HCT116 (cell line): ENCODE results near the gene MOB3B. TPM values are rescaled to one million over a fixed set of nuclear protein-coding genes. Genes with fewer than 3 reads are reported as not detected.

Source experiments
- ATAC-seq: fragments of 200-7000 bp; cut with Tn5 transposase; 2 replicates; pipeline ENCODE4 v1.9.1; 2020; ENCODE audit warnings: mild to moderate bottlenecking, moderate library complexity
- BruUV-seq: library from RNA; stranded (reverse); fragments of 400-500 nt; replicated peaks from 2 replicates; lab custom pipeline; 2021; lab: Mats Ljungman, UMichigan
- CTCF ChIA-PET: fragments of 300-600 bp; sonication (Branson Sonifier 250); formaldehyde crosslinking; loops from one replicate; lab custom pipeline; 2021; ENCODE audit warnings: antibody characterized with exemption; lab: Charles Lee
- POLR2A ChIA-PET: fragments of 300-600, 350-600 bp; sonication (Branson Sonifier 250); formaldehyde crosslinking; loops from one replicate; lab custom pipeline; 2021; ENCODE audit warnings: antibody characterized with exemption; lab: Charles Lee
- RAD21 ChIA-PET, 2 experiments: fragments of 300-600 bp; sonication (Branson Sonifier 250); formaldehyde crosslinking; loops; one replicate each; lab custom pipeline; 2023; ENCODE audit warnings: low total read pairs in 2 of 2; ENCODE audit not compliant: uncharacterized antibody in 2 of 2, unreplicated experiment in 2 of 2, low non-redundant PET in 1 of 2; lab: Charles Lee
- DNase-seq: peaks from one replicate; pipeline ENCODE4 v3.0.0-alpha.2; 2010; ENCODE audit warnings: low read depth, low spot score
- H2AFZ ChIP-seq: fragments of 200-600 bp; shearing (Covaris generic), sonication (generic); 2 replicates; pipeline ENCODE4 v1.6.1; 2017; ENCODE audit warnings: low read depth, mixed run types, mixed read lengths, antibody characterized with exemption, low read length; ENCODE audit not compliant: poor library complexity, severe bottlenecking
- H3K27ac ChIP-seq: 2 replicates; pipeline ENCODE4 v1.5.1; 2012; ENCODE audit warnings: low read depth, low read length
- H3K27me3 ChIP-seq: fragments of 200-600 bp; sonication (generic); 2 replicates; pipeline ENCODE4 v1.6.1; 2016; ENCODE audit warnings: mixed run types, low read length, mixed read lengths; ENCODE audit not compliant: insufficient read depth
- H3K36me3 ChIP-seq, 2 experiments: fragments of 200-500 bp in 1 of 2; fragments of 200-600 bp in 1 of 2; sonication (Bioruptor generic) in 1 of 2; sonication (generic) in 1 of 2; 2 replicates each; pipeline versions ENCODE4 v1.5.1 to v1.6.1; 2014 to 2016; ENCODE audit warnings: low read length in 2 of 2, inconsistent platforms in 1 of 2, mixed read lengths in 1 of 2, mixed run types in 1 of 2; ENCODE audit not compliant: insufficient read depth in 2 of 2, control insufficient read depth in 1 of 2
- H3K4me1 ChIP-seq, 2 experiments: fragments of 200-600 bp in 1 of 2; sonication (generic) in 1 of 2; 2 replicates each; pipeline versions ENCODE4 v1.5.1 to v1.6.1; 2012 to 2017; ENCODE audit warnings: low read length in 2 of 2, inconsistent platforms in 1 of 2, mild to moderate bottlenecking in 1 of 2, mixed read lengths in 1 of 2, mixed run types in 1 of 2, moderate library complexity in 1 of 2; ENCODE audit not compliant: insufficient read depth in 2 of 2, control insufficient read depth in 1 of 2
- H3K4me2 ChIP-seq: fragments of 200-600 bp; sonication (generic); 2 replicates; pipeline ENCODE4 v1.6.1; 2017; ENCODE audit warnings: mixed run types, low read length, mixed read lengths
- H3K4me3 ChIP-seq, 2 experiments: fragments of 200-600 bp in 1 of 2; sonication (generic) in 1 of 2; replicated peaks in 1 of 2; 2 replicates each; pipeline ENCODE4 v1.5.1; 2011 to 2016; ENCODE audit warnings: low read length in 2 of 2, control low read depth in 1 of 2, low read depth in 1 of 2, mild to moderate bottlenecking in 1 of 2, mixed read lengths in 1 of 2, mixed run types in 1 of 2
- H3K79me2 ChIP-seq: fragments of 200-600 bp; sonication (generic); 2 replicates; pipeline ENCODE4 v1.6.1; 2017; ENCODE audit warnings: mild to moderate bottlenecking, mixed run types, low read length, moderate library complexity, mixed read lengths; ENCODE audit not compliant: insufficient read depth
- H3K9ac ChIP-seq: fragments of 200-600 bp; sonication (generic); 2 replicates; pipeline ENCODE4 v1.6.1; 2016; ENCODE audit warnings: low read length, mixed read lengths
- H3K9me2 ChIP-seq: fragments of 200-600 bp; sonication (generic), shearing (Covaris generic); 2 replicates; pipeline ENCODE4 v1.6.1; 2017; ENCODE audit warnings: mixed run types, mild to moderate bottlenecking, moderate library complexity; ENCODE audit not compliant: insufficient read depth
- H3K9me3 ChIP-seq, 2 experiments: fragments of 200-500 bp in 1 of 2; fragments of 200-600 bp in 1 of 2; sonication (Bioruptor generic) in 1 of 2; sonication (generic) in 1 of 2; 2 replicates each; pipeline ENCODE4 v1.6.1; 2014 to 2017; ENCODE audit warnings: low read length in 2 of 2, mixed read lengths in 2 of 2, inconsistent platforms in 1 of 2, low read depth in 1 of 2, mild to moderate bottlenecking in 1 of 2, mixed run types in 1 of 2, moderate library complexity in 1 of 2; ENCODE audit not compliant: control insufficient read depth in 1 of 2, insufficient read depth in 1 of 2
- H4K20me1 ChIP-seq: fragments of 200-600 bp; sonication (generic), shearing (Covaris generic); 2 replicates; pipeline ENCODE4 v1.6.1; 2017; ENCODE audit warnings: mixed run types, mild to moderate bottlenecking, moderate library complexity; ENCODE audit not compliant: insufficient read depth
- ATF3 ChIP-seq: IDR thresholded peaks from 2 replicates; pipeline ENCODE4 v1.6.1; 2012
- EGR1 ChIP-seq: IDR thresholded peaks from 2 replicates; pipeline ENCODE4 v1.6.1; 2012; ENCODE audit warnings: low read depth
- ELF1 ChIP-seq: IDR thresholded peaks from 2 replicates; pipeline ENCODE4 v1.6.1; 2012; ENCODE audit warnings: low read depth, borderline replicate concordance
- EZH2 ChIP-seq: fragments of 200-600 bp; sonication (generic); IDR thresholded peaks from 2 replicates; pipeline ENCODE4 v1.6.1; 2017; ENCODE audit warnings: antibody characterized with exemption, mixed run types
- EZH2phosphoT487 ChIP-seq: fragments of 200-600 bp; IDR thresholded peaks from 2 replicates; pipeline ENCODE4 v1.6.1; 2018; ENCODE audit warnings: antibody characterized with exemption, borderline replicate concordance
- FOSL1 ChIP-seq: IDR thresholded peaks from 2 replicates; pipeline ENCODE4 v1.6.1; 2012; ENCODE audit warnings: low read depth
- JUND ChIP-seq: IDR thresholded peaks from 2 replicates; pipeline ENCODE4 v1.6.1; 2012
- MAX ChIP-seq: IDR thresholded peaks from 2 replicates; pipeline ENCODE4 v1.6.1; 2012
- POLR2A ChIP-seq: IDR thresholded peaks from 2 replicates; pipeline ENCODE4 v1.7.0; 2011; ENCODE audit warnings: borderline replicate concordance; ENCODE audit not compliant: insufficient read depth, insufficient read length; ENCODE audit errors: extremely low read depth
- RAD21 ChIP-seq: IDR thresholded peaks from 2 replicates; pipeline ENCODE4 v1.6.1; 2012; ENCODE audit warnings: low read depth, mild to moderate bottlenecking
- SIN3A ChIP-seq: IDR thresholded peaks from 2 replicates; pipeline ENCODE4 v1.6.1; 2012; ENCODE audit warnings: low read depth
- SP1 ChIP-seq: IDR thresholded peaks from 2 replicates; pipeline ENCODE4 v1.6.1; 2012; ENCODE audit warnings: low read depth
- SRF ChIP-seq: IDR thresholded peaks from 2 replicates; pipeline ENCODE4 v1.6.1; 2012; ENCODE audit warnings: low read depth
- YY1 ChIP-seq: IDR thresholded peaks from 2 replicates; pipeline ENCODE4 v1.6.1; 2011; ENCODE audit warnings: low read length, low read depth, moderate library complexity, mild to moderate bottlenecking; ENCODE audit not compliant: insufficient replicate concordance; ENCODE audit errors: extremely low read depth
- ZBTB33 ChIP-seq: IDR thresholded peaks from 2 replicates; pipeline ENCODE4 v1.6.1; 2011; ENCODE audit warnings: mild to moderate bottlenecking, low read length, moderate library complexity; ENCODE audit not compliant: insufficient replicate concordance; ENCODE audit errors: extremely low read depth
- ZFX ChIP-seq: fragments of 450-650 bp; IDR thresholded peaks from 2 replicates; pipeline ENCODE4 v1.6.1; 2017
- ZNF274 ChIP-seq: fragments of 200-500 bp; sonication (Bioruptor generic); IDR thresholded peaks from 2 replicates; pipeline ENCODE4 v1.6.1; 2014; ENCODE audit warnings: mild to moderate bottlenecking, low read depth, low read length, inconsistent platforms
- intact Hi-C: fragments of 100-400 bp; cut with micrococcal nuclease; formaldehyde crosslinking; loops from 2 replicates; pipeline ENCODE4 v1.10.0; 2022
- total RNA-seq: library from RNA; stranded (reverse); gene quantifications from one replicate; pipeline ENCODE4 v1.2.1, GENCODE V29; 2021; ENCODE audit not compliant: unreplicated experiment

MOB3B gene
- total RNA-seq, 1 experiment from 2014 or later, result 1.2 TPM

- Histone ChIP-seq H3K4me3 (no peak overlapping the region), H3K9ac (no peak overlapping the region), H3K9me2 (no peaks in the 10 kb centered on the region), H3K27ac (no peak overlapping the region), H3K4me1 (no peaks in the 10 kb centered on the region), H4K20me1 (no peaks in the 10 kb centered on the region), H2AFZ (no peak overlapping the region), H3K79me2 (no peaks in the 10 kb centered on the region), H3K27me3 (peaks cover 15% of the 10 kb centered on the region), H3K9me3 (no peaks in the 10 kb centered on the region), H3K36me3 (no peaks in the 10 kb centered on the region), H3K4me2 (no peak overlapping the region)
- RAD21 ChIA-PET, result no interaction called here
- intact Hi-C loops, result no loop called here
- ATAC-seq (no peak), DNase-seq (no peak)
- POLR2A ChIA-PET, result no interaction called here
- CTCF ChIA-PET, result no interaction called here
- TF ChIP-seq ZBTB33 (no peak), ATF3 (no peak), ZNF274 (no peak), POLR2A (no peak), YY1 (no peak)
- no TSS peak for BruUV-seq
Measured at GRCh38 chr9:27282269-27282668, 247.3 kb downstream of the MOB3B start.

GRCh38 chr9:27280860-27281259, 248.8 kb downstream of the MOB3B start:
- no TSS peak for BruUV-seq
- TF ChIP-seq EGR1 (no peak), ZBTB33 (no peak), RAD21 (no peak), EZH2phosphoT487 (no peak), SIN3A (no peak), SP1 (no peak), JUND (no peak), ZFX (no peak), FOSL1 (no peak), YY1 (no peak), POLR2A (no peak), EZH2 (no peak), SRF (no peak), MAX (no peak), ELF1 (no peak)

More at GRCh38 chr9:27280860-27281259, 248.8 kb downstream of the MOB3B start:
- H3K9ac ChIP-seq, result no peak overlapping the region
- no peaks in the 10 kb centered on the region; a peak in 1 of 4 replicates for H3K4me1 ChIP-seq
- peaks cover 6% of the 10 kb centered on the region; the same call in 1 of the 2 replicates for H3K27me3 ChIP-seq
- intact Hi-C loops, result no loop called here
- ChIA-PET POLR2A (no interaction called here), RAD21 (no interaction called here), CTCF (no interaction called here)
- no peak overlapping the region for H2AFZ ChIP-seq
- H3K4me3 ChIP-seq, result no peak overlapping the region
- H3K9me3 ChIP-seq, result no peaks in the 10 kb centered on the region
- no peaks in the 10 kb centered on the region for H3K36me3 ChIP-seq
- H3K9me2 ChIP-seq, result no peaks in the 10 kb centered on the region
- DNase-seq, result no peak
- H3K79me2 ChIP-seq, result no peaks in the 10 kb centered on the region
- ATAC-seq, result no peak
- no peak overlapping the region for H3K4me2 ChIP-seq
- H3K27ac ChIP-seq, result no peak overlapping the region
- H4K20me1 ChIP-seq, result no peaks in the 10 kb centered on the region
